GM18508 (cell line): ENCODE data around the gene PACRG.

ENCODE experiments used
- ATAC-seq: cut with Tn5 transposase; IDR thresholded peaks from one replicate; pipeline ENCODE4 v1.9.1; 2021; ENCODE audit warnings: moderate number of reproducible peaks; ENCODE audit not compliant: insufficient read depth, unreplicated experiment

PACRG gene

DNA sequence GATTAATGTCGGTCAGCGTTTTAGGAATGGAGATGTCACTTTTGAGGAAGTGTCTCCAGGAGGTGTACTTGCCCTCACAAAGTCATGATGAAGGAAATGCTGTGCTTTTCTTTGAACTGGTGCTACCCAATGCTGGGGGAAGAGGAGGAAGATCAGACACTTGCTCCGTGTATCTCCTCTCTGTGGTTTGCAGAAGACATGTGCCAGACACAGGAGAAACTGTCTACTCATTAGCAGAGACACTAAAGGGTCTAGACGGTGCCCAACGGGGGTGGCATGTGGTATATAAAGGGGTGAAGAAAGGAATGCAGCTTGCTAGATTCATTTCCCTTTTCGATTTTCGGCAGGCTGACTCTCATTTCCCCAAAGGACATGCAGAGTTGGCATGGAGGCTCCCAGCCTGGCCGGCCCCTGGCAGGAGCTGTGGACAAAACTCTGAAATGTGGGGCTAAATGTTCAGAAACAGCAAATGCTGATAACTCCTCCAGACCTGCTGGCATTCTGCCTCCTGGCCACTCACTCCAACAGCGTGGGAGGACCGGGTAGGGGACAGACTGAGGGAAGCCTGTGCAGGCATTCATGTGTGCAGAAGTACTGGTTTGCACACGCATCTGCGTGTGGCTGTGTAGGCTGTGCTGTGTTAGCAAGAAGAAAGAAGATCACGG lies 627.1 kb downstream of the PACRG start:
- no peak for ATAC-seq

DNA sequence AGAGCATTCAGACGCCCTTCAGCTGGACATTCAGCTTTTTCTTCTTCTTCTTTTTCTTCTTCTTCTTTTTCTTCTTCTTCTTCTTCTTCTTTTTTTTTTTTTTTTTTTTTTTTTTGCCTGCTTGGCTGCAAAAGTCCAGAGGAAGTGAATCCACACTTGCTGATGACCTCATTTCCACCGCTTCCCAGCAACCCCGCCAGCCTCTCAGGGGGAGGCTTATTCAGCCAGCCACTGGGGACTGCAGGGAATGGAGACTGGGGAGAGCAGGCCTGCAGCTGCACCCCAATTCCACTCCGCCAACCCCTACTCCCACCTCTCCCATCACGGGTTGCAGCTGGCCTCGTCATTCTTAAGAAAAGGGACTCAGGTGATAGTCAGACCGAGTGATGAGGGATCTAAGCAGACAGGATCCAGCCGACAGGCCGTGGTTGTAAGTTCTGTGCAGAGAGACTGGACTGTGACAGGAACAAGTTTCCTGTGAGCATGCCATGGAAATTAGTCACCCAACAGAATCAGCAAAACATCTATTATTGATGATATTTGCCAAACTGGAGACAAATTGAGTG lies 627.7 kb downstream of the PACRG start:
- ATAC-seq = no peak

DNA sequence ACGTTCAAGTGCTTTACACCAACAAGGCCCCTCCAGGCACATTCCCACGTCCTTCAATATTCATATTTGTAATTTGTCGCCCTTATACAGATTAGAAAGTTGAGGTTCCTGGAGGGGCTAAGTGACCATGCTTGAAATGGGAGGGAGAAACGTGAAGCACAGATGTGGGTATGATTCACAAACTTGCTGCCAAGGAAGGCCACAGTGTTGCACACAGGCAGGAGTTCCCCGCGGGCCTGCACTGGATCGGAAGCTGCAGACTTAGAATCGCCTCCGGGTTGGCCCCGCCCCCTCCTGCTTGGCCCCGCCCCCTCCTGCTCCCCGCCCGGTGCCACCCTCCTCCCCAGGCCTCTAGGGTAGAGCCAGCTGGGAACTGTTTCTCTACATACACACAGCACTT lies 628.5 kb downstream of the PACRG start:
- ATAC-seq = no peak

DNA sequence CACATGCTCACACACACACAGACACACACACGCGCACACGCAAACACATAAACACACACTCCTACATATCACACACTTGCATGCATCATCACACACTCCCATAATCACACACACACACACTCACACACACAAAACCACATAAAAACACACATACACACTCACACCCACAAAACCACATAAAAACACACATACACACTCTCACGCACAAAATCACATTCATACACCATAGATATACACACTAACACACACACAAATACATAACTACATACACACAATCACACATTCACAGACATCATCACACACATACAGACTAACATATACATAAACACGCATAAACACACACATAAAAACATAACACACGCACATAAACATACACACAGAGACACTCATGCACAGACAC lies 629.0 kb downstream of the PACRG start:
- ATAC-seq = no peak

DNA sequence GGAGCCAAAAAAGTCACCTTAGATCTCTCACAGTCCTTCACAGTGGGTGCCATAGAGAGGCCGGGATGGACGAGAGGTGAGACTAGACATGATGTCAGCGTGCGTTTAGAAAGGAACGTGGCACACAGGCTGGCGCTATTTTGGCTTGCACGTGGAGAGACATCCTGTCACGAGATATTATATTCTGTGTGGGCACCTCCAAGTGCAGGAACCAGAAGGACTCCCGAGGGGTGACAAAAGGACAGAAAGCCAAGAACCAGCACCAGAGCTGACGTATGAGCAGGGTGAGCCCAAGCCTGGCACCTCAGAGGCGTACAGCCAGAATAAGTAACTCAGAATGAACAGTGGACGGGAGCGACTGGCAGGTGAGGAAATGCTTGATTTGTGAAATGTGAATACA lies 636.9 kb downstream of the PACRG start:
- no peak for ATAC-seq
